GM12865 (cell line): Measurements from ENCODE around the gene RBKS.

Source experiments
- DNase-seq: peaks from one replicate; pipeline ENCODE4 v3.0.0; 2010; ENCODE audit warnings: low read depth
- H3K4me3 ChIP-seq: 2 replicates; pipeline ENCODE4 v1.5.1; 2011; ENCODE audit warnings: mild to moderate bottlenecking, low read depth, low read length, control low read depth
- CTCF ChIP-seq: IDR thresholded peaks from 2 replicates; pipeline ENCODE4 v1.5.1; 2011; ENCODE audit warnings: low read length, control low read depth, low read depth, inconsistent platforms; ENCODE audit not compliant: insufficient read depth; ENCODE audit errors: missing control alignments

Gene RBKS

DNA sequence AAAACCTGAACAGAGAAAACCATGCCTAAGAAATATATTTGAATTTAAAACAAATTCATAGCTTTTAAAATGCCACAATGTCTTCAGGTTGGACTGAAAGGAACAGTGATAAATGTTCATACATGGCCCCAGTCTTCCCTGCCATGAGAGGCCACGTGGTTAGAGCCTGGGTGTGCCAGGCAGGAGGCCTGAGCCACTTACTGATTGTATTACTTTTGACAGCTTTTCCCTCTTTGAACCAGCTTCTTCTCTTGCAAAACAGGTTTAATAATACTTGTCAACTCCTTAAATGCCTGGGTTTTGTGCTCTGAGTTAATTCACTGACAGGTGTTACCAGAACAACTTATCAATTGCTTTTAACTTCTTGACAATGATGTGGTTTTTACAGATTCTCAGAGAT lies 27.0 kb downstream of the RBKS start:
- TF ChIP-seq CTCF = no peak
- H3K4me3 ChIP-seq = no peak overlapping the region
- DNase-seq = no peak

DNA sequence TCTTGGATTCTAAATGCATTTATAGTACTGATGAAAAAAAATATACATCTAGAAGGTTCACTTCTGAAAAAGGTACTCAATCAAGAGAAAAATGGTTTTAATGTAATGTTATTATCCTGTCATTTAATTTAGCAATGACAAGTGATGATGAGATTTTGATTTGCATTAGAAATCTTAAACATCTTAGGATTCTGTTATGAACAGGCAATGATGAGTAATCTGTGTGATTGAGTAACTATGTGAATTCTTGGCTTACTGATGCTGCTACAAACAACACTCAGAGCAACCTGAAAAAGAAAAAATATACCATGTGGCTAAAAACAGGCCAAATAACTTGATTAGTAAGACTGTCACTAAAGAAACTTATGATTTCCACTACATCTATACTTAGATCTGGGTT lies 30.1 kb downstream of the RBKS start:
- H3K4me3 ChIP-seq = no peak overlapping the region
- DNase-seq = no peak
- no peak for TF ChIP-seq CTCF

- no peak overlapping the region for H3K4me3 ChIP-seq
- no peak for TF ChIP-seq CTCF
- DNase-seq = no peak
Measured at GRCh38 chr2:27857417-27858172, 32.6 kb downstream of the RBKS start.

DNA sequence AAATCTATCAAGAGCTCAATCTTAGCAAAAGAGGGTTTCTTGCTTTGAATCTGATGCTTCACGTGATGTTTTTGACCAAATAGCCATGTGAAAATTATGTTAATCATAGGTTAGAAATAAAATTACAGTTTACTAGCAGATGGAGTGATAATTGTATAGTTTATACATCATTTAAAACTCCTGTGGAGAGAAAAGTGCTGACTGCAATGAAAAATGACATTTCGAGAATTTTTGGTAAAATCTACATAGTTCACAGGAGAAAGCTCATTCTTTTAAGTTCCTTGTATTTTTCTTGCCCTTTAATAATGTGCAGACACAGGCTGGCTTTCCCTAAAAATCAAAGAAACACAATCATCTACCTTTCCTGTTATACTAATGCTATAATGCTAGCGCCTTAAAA lies 33.2 kb downstream of the RBKS start:
- no peak overlapping the region for H3K4me3 ChIP-seq
- no peak for DNase-seq
- no peak for TF ChIP-seq CTCF

DNA sequence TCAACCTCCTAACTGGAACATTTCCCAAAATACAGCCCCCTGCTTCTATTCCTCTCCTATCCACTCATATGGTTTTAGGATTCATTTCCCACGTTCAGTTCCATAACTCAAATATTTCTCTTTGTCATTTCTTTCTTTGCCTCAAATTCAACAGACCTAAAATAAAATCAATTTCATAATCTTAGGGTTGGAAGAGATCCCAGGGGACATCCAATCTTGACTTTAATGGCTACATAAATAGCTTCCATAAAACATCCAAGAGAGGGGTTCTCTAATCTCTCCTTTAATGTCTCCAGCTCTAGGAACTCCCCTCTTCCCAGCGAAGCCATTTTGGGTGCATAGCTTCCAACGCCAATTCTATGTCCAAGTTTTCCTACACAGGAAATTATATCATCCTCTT lies 33.8 kb downstream of the RBKS start:
- H3K4me3 ChIP-seq = no peak overlapping the region
- DNase-seq = no peak
- TF ChIP-seq CTCF = no peak

- TF ChIP-seq CTCF = no peak
- no peak for DNase-seq
- no peak overlapping the region for H3K4me3 ChIP-seq
Measured at GRCh38 chr2:27855476-27855875, 34.7 kb downstream of the RBKS start.
